ENCODE results near the gene VARS2.
A peak's percentile ranks its signal among the peaks of the same experiment; 100 is the strongest.

Gene VARS2

GRCh38 chr6:30887901-30888815 lies 25.9 kb upstream of the VARS2 start:
- no peak overlapping the region for H2AK5ac ChIP-seq (ENCODE audit: low read length)
- H4K5ac ChIP-seq (ENCODE audit: low read length) = no peak overlapping the region
- H3K27ac ChIP-seq (ENCODE audit: low read depth, low read length) = no peak overlapping the region
- no peaks in the 10 kb centered on the region for H3K27me3 ChIP-seq (ENCODE audit: insufficient read depth, low read length, poor library complexity)
- H3K4me3 ChIP-seq (ENCODE audit: low read length) = no peak overlapping the region
- peaks cover 14% of the 10 kb centered on the region for H3K4me1 ChIP-seq (ENCODE audit: control insufficient read depth, low read depth, low read length)
- H3K23ac ChIP-seq (ENCODE audit: low read length) = no peak overlapping the region
- H2BK5ac ChIP-seq (ENCODE audit: low read length) = no peak overlapping the region
- no peak overlapping the region for H3K18ac ChIP-seq (ENCODE audit: low read length)
- peaks cover 20% of the 10 kb centered on the region for H3K79me1 ChIP-seq (ENCODE audit: low read length)
- WGBS (ENCODE audit: extremely low coverage, insufficient coverage, low lambda C conversion rate) = no CpG with 5 or more reads among the region's 6 CpGs
- H2BK120ac ChIP-seq (ENCODE audit: low read depth, low read length) = no peak overlapping the region
- H2BK15ac ChIP-seq (replicated peaks; ENCODE audit: low read depth) = no peak overlapping the region
- peaks cover 8% of the 10 kb centered on the region for H3K36me3 ChIP-seq (ENCODE audit: control insufficient read depth, insufficient read depth, low read length)
- H3K4me2 ChIP-seq (ENCODE audit: low read length) = no peak overlapping the region
- DNase-seq = peak; percentile 15
- H3K79me2 ChIP-seq (ENCODE audit: control insufficient read depth, insufficient read depth, low read length) = peaks cover 47% of the 10 kb centered on the region
- H3K4ac ChIP-seq (ENCODE audit: low read depth, low read length) = no peak overlapping the region
- no peak overlapping the region for H3K9ac ChIP-seq (ENCODE audit: low read length)
- H4K8ac ChIP-seq (ENCODE audit: low read depth, low read length) = no peak overlapping the region
- no peak overlapping the region for H3K56ac ChIP-seq (ENCODE audit: low read length)

- Histone ChIP-seq H3K4me2 (ENCODE audit: low read length) (no peak overlapping the region), H3K4ac (ENCODE audit: low read depth, low read length) (no peak overlapping the region), H3K56ac (ENCODE audit: low read length) (no peak overlapping the region), H2BK5ac (ENCODE audit: low read length) (no peak overlapping the region), H3K9ac (ENCODE audit: low read length) (no peak overlapping the region), H4K5ac (ENCODE audit: low read length) (no peak overlapping the region), H3K18ac (ENCODE audit: low read length) (no peak overlapping the region), H3K4me1 (ENCODE audit: control insufficient read depth, low read depth, low read length) (peaks cover 11% of the 10 kb centered on the region), H3K27ac (ENCODE audit: low read depth, low read length) (no peak overlapping the region), H2AK5ac (ENCODE audit: low read length) (no peak overlapping the region), H2BK15ac (replicated peaks; ENCODE audit: low read depth) (no peak overlapping the region), H3K23ac (ENCODE audit: low read length) (no peak overlapping the region), H3K4me3 (ENCODE audit: low read length) (no peak overlapping the region), H4K8ac (ENCODE audit: low read depth, low read length) (no peak overlapping the region), H2BK120ac (ENCODE audit: low read depth, low read length) (no peak overlapping the region), H3K27me3 (ENCODE audit: insufficient read depth, low read length, poor library complexity) (no peaks in the 10 kb centered on the region), H3K79me2 (ENCODE audit: control insufficient read depth, insufficient read depth, low read length) (peaks cover 43% of the 10 kb centered on the region), H3K79me1 (ENCODE audit: low read length) (peaks cover 18% of the 10 kb centered on the region), H3K36me3 (ENCODE audit: control insufficient read depth, insufficient read depth, low read length) (peaks cover 14% of the 10 kb centered on the region)
- no peak for DNase-seq
- WGBS (ENCODE audit: extremely low coverage, insufficient coverage, low lambda C conversion rate) = no CpG with 5 or more reads among the region's 18 CpGs
Measured at GRCh38 chr6:30888816-30889495, 25.1 kb upstream of the VARS2 start.

DNA sequence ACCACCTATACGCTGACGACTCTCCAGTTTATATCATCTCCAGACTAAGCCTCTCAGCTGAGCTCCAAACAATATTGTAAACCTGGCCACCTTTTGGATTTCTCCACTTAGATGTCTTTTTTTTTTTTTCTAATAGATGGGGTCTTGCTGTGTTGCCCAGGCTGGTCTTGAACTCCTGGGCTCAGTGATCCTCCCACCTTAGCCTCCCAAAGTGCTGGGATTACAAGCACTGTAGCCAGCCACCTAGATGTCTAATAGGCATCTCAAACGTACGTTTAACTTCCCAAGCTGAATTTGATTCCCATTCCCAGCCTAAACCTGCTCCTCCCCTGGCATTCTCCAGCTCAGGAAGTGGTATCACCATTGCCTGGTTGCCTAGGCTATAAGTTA lies 24.5 kb upstream of the VARS2 start:
- H3K79me1 ChIP-seq (ENCODE audit: low read length) = peaks cover 18% of the 10 kb centered on the region
- H3K56ac ChIP-seq (ENCODE audit: low read length) = no peak overlapping the region
- no peak for DNase-seq
- peaks cover 14% of the 10 kb centered on the region for H3K36me3 ChIP-seq (ENCODE audit: control insufficient read depth, insufficient read depth, low read length)
- H2BK120ac ChIP-seq (ENCODE audit: low read depth, low read length) = no peak overlapping the region
- no peak overlapping the region for H2AK5ac ChIP-seq (ENCODE audit: low read length)
- H3K4ac ChIP-seq (ENCODE audit: low read depth, low read length) = no peak overlapping the region
- no peaks in the 10 kb centered on the region for H3K27me3 ChIP-seq (ENCODE audit: insufficient read depth, low read length, poor library complexity)
- H3K27ac ChIP-seq (ENCODE audit: low read depth, low read length) = no peak overlapping the region
- no peak overlapping the region for H3K4me3 ChIP-seq (ENCODE audit: low read length)
- peaks cover 11% of the 10 kb centered on the region for H3K4me1 ChIP-seq (ENCODE audit: control insufficient read depth, low read depth, low read length)
- WGBS (ENCODE audit: extremely low coverage, insufficient coverage, low lambda C conversion rate) = no CpG with 5 or more reads among the region's 4 CpGs
- H4K5ac ChIP-seq (ENCODE audit: low read length) = no peak overlapping the region
- no peak overlapping the region for H3K4me2 ChIP-seq (ENCODE audit: low read length)
- H2BK15ac ChIP-seq (replicated peaks; ENCODE audit: low read depth) = no peak overlapping the region
- no peak overlapping the region for H3K18ac ChIP-seq (ENCODE audit: low read length)
- no peak overlapping the region for H2BK5ac ChIP-seq (ENCODE audit: low read length)
- H4K8ac ChIP-seq (ENCODE audit: low read depth, low read length) = no peak overlapping the region
- no peak overlapping the region for H3K9ac ChIP-seq (ENCODE audit: low read length)
- peaks cover 43% of the 10 kb centered on the region for H3K79me2 ChIP-seq (ENCODE audit: control insufficient read depth, insufficient read depth, low read length)
- no peak overlapping the region for H3K23ac ChIP-seq (ENCODE audit: low read length)

- peaks cover 18% of the 10 kb centered on the region for H3K79me1 ChIP-seq (ENCODE audit: low read length)
- peaks cover 11% of the 10 kb centered on the region for H3K4me1 ChIP-seq (ENCODE audit: control insufficient read depth, low read depth, low read length)
- no peak overlapping the region for H3K4ac ChIP-seq (ENCODE audit: low read depth, low read length)
- no peak for DNase-seq
- H2AK5ac ChIP-seq (ENCODE audit: low read length) = no peak overlapping the region
- no peak overlapping the region for H3K4me3 ChIP-seq (ENCODE audit: low read length)
- H2BK5ac ChIP-seq (ENCODE audit: low read length) = no peak overlapping the region
- no peak overlapping the region for H4K8ac ChIP-seq (ENCODE audit: low read depth, low read length)
- no peak overlapping the region for H2BK120ac ChIP-seq (ENCODE audit: low read depth, low read length)
- H3K79me2 ChIP-seq (ENCODE audit: control insufficient read depth, insufficient read depth, low read length) = peaks cover 38% of the 10 kb centered on the region
- no peak overlapping the region for H4K5ac ChIP-seq (ENCODE audit: low read length)
- H3K23ac ChIP-seq (ENCODE audit: low read length) = no peak overlapping the region
- H3K18ac ChIP-seq (ENCODE audit: low read length) = no peak overlapping the region
- no peak overlapping the region for H3K27ac ChIP-seq (ENCODE audit: low read depth, low read length)
- WGBS (ENCODE audit: extremely low coverage, insufficient coverage, low lambda C conversion rate) = no CpG with 5 or more reads among the region's 14 CpGs
- no peak overlapping the region for H3K9ac ChIP-seq (ENCODE audit: low read length)
- peaks cover 17% of the 10 kb centered on the region for H3K36me3 ChIP-seq (ENCODE audit: control insufficient read depth, insufficient read depth, low read length)
- H3K27me3 ChIP-seq (ENCODE audit: insufficient read depth, low read length, poor library complexity) = no peaks in the 10 kb centered on the region
- no peak overlapping the region for H3K4me2 ChIP-seq (ENCODE audit: low read length)
- no peak overlapping the region for H2BK15ac ChIP-seq (replicated peaks; ENCODE audit: low read depth)
- no peak overlapping the region for H3K56ac ChIP-seq (ENCODE audit: low read length)
Measured at GRCh38 chr6:30889921-30890645, 24.0 kb upstream of the VARS2 start.

DNA sequence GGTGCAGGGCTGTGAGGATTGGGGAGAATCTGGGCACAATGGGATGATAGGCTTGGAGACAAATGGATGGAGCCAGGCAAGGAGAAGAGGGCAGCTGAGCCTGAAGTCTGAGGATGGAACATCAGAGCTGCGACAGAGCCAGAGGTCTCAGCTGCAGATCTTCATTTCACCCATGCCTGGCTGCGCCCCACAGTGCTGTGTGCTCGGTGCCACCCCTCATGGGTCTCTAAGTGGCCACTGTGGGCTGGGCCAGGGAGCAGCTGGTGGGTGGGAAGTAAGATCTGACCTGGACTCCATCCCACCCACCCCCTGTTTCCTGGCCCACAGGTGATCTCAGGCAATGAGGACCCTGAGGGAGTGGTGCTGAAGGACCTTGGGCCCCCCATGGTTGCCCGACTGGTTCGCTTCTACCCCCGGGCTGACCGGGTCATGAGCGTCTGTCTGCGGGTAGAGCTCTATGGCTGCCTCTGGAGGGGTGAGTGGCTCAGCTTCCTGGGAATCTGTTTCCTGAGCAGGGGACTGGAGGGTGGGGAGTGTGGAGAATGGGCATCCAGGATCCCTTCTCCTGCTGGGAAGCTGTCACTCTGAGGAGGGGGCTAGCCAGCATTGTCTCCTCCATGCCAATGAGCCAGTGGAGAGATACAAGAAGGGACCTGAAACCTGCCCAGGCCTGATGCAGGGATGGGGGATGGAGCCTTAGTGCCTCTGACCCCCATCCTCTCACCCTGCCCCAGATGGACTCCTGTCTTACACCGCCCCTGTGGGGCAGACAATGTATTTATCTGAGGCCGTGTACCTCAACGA lies 23.2 kb upstream of the VARS2 start:
- Histone ChIP-seq H2BK15ac (replicated peaks; ENCODE audit: low read depth) (no peak overlapping the region), H3K27me3 (ENCODE audit: insufficient read depth, low read length, poor library complexity) (no peaks in the 10 kb centered on the region), H3K18ac (ENCODE audit: low read length) (no peak overlapping the region), H3K4ac (ENCODE audit: low read depth, low read length) (no peak overlapping the region), H3K36me3 (ENCODE audit: control insufficient read depth, insufficient read depth, low read length) (peaks cover 17% of the 10 kb centered on the region), H3K4me3 (ENCODE audit: low read length) (no peak overlapping the region), H3K56ac (ENCODE audit: low read length) (no peak overlapping the region), H2BK120ac (ENCODE audit: low read depth, low read length) (no peak overlapping the region), H3K79me1 (ENCODE audit: low read length) (peaks cover 14% of the 10 kb centered on the region), H2BK5ac (ENCODE audit: low read length) (no peak overlapping the region), H3K4me2 (ENCODE audit: low read length) (no peak overlapping the region), H3K27ac (ENCODE audit: low read depth, low read length) (no peak overlapping the region), H3K23ac (ENCODE audit: low read length) (no peak overlapping the region), H3K79me2 (ENCODE audit: control insufficient read depth, insufficient read depth, low read length) (peaks cover 31% of the 10 kb centered on the region), H4K8ac (ENCODE audit: low read depth, low read length) (no peak overlapping the region), H2AK5ac (ENCODE audit: low read length) (no peak overlapping the region), H3K9ac (ENCODE audit: low read length) (no peak overlapping the region), H4K5ac (ENCODE audit: low read length) (no peak overlapping the region), H3K4me1 (ENCODE audit: control insufficient read depth, low read depth, low read length) (peaks cover 5% of the 10 kb centered on the region)
- no peak for DNase-seq
- no CpG with 5 or more reads among the region's 12 CpGs for WGBS (ENCODE audit: extremely low coverage, insufficient coverage, low lambda C conversion rate)
